ENCODE results near the gene OR13C8.

Gene OR13C8

GRCh38 chr9:104555521-104555920 is 13.4 kb upstream of the OR13C8 start:
- no peak for TF ChIP-seq CTCF (conservative IDR thresholded peaks at IDR 0.05; ENCODE audit: low read depth, low read length)
- DNase-seq (ENCODE audit: low read depth) = no peak
- H3K4me3 ChIP-seq (ENCODE audit: low read depth, low read length) = no peak overlapping the region

GRCh38 chr9:104556830-104557634 is 11.9 kb upstream of the OR13C8 start:
- TF ChIP-seq CTCF (conservative IDR thresholded peaks at IDR 0.05; ENCODE audit: low read depth, low read length) = no peak
- no peak overlapping the region for H3K4me3 ChIP-seq (ENCODE audit: low read depth, low read length)
- DNase-seq (ENCODE audit: low read depth) = no peak

GRCh38 chr9:104564358-104564757 is 4.6 kb upstream of the OR13C8 start:
- H3K4me3 ChIP-seq (ENCODE audit: low read depth, low read length) = no peak overlapping the region
- TF ChIP-seq CTCF (conservative IDR thresholded peaks at IDR 0.05; ENCODE audit: low read depth, low read length) = no peak
- DNase-seq (ENCODE audit: low read depth) = no peak

DNA sequence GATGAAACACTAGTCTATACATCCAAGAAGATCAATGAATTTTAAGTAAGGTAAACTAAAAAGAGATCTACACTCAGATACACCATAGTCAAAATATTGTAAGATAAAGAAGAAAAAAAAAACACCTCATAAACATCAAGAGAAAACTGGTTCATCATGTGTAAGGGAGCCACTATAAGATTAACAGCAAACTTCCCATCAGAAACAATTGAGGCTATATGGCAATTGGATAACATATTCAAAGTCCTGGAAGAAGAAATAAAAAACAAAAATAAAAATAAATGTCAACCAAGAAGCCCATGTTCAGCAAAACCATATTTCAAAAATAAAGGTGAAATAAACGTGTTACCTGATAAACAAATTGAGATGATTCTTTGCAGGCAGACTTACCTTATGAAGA is 3.6 kb downstream of the OR13C8 start:
- no peak for DNase-seq (ENCODE audit: low read depth)
- no peak overlapping the region for H3K4me3 ChIP-seq (ENCODE audit: low read depth, low read length)
- TF ChIP-seq CTCF (conservative IDR thresholded peaks at IDR 0.05; ENCODE audit: low read depth, low read length) = no peak

DNA sequence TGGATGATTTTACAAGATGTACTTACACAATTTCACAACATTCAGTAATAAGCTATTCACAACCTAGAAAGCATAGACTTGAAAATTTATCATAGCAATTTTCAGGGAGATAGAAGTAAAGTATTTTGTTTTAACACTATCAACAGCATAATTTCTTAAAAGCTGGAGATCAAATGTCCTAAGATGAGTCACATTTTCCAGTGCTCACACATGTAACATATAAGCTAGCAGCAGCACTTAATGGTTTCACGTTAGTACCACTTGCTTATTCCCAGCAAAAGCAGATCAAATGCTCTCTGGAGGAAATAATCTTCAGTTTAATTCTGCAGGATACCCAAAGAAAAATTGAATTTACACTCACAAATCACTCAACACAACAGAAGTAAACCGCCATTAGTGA is 6.5 kb downstream of the OR13C8 start:
- no peak for DNase-seq (ENCODE audit: low read depth)
- no peak for TF ChIP-seq CTCF (conservative IDR thresholded peaks at IDR 0.05; ENCODE audit: low read depth, low read length)
- H3K4me3 ChIP-seq (ENCODE audit: low read depth, low read length) = no peak overlapping the region

DNA sequence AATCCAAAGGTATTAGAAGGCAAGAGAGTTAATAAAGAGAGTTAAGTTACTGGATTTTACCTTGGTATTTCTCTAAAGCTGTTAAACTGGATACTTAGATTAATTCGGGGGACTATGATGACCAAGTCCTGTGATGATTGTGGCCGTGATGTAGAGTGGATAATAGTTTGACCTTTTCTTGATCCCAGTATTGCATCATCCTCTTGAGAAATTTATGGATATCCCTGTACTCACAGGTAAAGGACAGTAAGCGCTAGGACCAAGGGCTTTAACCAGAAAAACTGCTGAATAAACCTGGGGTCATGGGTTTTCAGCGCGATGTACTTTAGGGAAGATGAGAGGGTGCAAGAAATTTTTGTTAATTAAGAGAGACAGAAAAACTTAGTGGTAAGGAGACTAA is 8.3 kb downstream of the OR13C8 start:
- TF ChIP-seq CTCF (conservative IDR thresholded peaks at IDR 0.05; ENCODE audit: low read depth, low read length) = no peak
- DNase-seq (ENCODE audit: low read depth) = no peak
- no peak overlapping the region for H3K4me3 ChIP-seq (ENCODE audit: low read depth, low read length)

DNA sequence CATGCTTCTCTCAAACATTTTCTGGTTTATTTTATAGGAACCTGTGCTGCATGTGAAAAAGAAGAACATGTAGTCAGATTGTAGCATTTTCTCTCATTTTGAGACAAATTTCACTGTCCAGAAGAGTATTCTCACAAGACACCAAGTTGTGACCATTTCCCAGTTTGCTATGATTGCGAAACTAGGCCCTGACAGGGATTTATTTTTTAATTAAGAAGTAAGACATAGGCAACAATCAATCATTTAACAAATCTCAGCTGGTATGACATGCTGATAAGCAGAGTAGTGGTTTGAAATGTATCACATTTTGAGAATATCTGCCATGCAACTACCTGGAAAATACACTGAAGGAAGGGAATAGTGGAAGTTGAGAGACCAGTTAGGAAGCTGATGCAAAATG is 11.6 kb downstream of the OR13C8 start:
- no peak for DNase-seq (ENCODE audit: low read depth)
- no peak overlapping the region for H3K4me3 ChIP-seq (ENCODE audit: low read depth, low read length)
- no peak for TF ChIP-seq CTCF (conservative IDR thresholded peaks at IDR 0.05; ENCODE audit: low read depth, low read length)

Measured in choroid plexus epithelial cell (primary cell).